K562 (cell line): ENCODE measurements around the gene NOSIP. TPM values are rescaled to one million over a fixed set of nuclear protein-coding genes. Genes with fewer than 3 reads are reported as not detected.

Source experiments
- ATAC-seq: fragments of 200-7000 bp; cut with Tn5 transposase; 3 replicates; pipeline ENCODE4 v1.9.1; 2020; ENCODE audit warnings: moderate library complexity
- BruUV-seq: library from RNA; stranded (reverse); fragments of 400-500 nt; replicated peaks from 2 replicates; lab custom pipeline; 2021; lab: Mats Ljungman, UMichigan
- CTCF ChIA-PET: fragments of 300-600 bp; formaldehyde crosslinking; extraction: SDS; loops from one replicate; lab custom pipeline; 2021; ENCODE audit warnings: low intra/inter-chr PET ratio; lab: Yijun Ruan, JAX
- POLR2A ChIA-PET: fragments of 300-600, 350-650 bp; sonication (Branson Sonifier 250); formaldehyde crosslinking; extraction: SDS; loops from one replicate; lab custom pipeline; 2021; ENCODE audit warnings: antibody characterized with exemption, inconsistent platforms; lab: Yijun Ruan, JAX
- DNase-seq, 4 experiments: peaks; one replicate each; pipeline versions ENCODE4 v3.0.0 to v3.0.0-alpha.2; 2011 to 2018; ENCODE audit warnings: low spot score in 3 of 4, mixed read lengths in 3 of 4; ENCODE audit errors: extremely low read depth in 1 of 4
- FAIRE-seq: peaks from 2 replicates; lab custom pipeline; 2011; peaks lifted over from hg19 to GRCh38; lab: Jason Lieb, UNC
- H2AFZ ChIP-seq: 2 replicates; pipeline ENCODE4 v1.6.0; 2011; ENCODE audit warnings: low read depth, low read length, control low read depth, inconsistent platforms
- H3K27ac ChIP-seq: fragments of 200-600 bp; 3 replicates; pipeline ENCODE4 v1.8.0; 2011; ENCODE audit warnings: low read depth, mild to moderate bottlenecking, control low read depth, inconsistent platforms, low read length, moderate library complexity, mixed read lengths; ENCODE audit errors: extremely low read depth
- H3K27me3 ChIP-seq, 2 experiments: fragments of 300-600 bp in 1 of 2; 2 replicates in 1 of 2; 3 replicates in 1 of 2; pipeline versions ENCODE4 v1.6.0 to v1.8.0; 2011; ENCODE audit warnings: inconsistent platforms in 2 of 2, low read length in 2 of 2, mild to moderate bottlenecking in 1 of 2, mixed read lengths in 1 of 2, moderate library complexity in 1 of 2; ENCODE audit not compliant: control insufficient read depth in 2 of 2, insufficient read depth in 2 of 2
- H3K36me3 ChIP-seq: fragments of 300-600 bp; 3 replicates; pipeline ENCODE4 v1.8.0; 2011; ENCODE audit warnings: mild to moderate bottlenecking, low read length, inconsistent platforms; ENCODE audit not compliant: control insufficient read depth, insufficient read depth
- H3K4me1 ChIP-seq, 2 experiments: fragments of 200-600 bp in 1 of 2; replicated peaks in 1 of 2; 2 replicates in 1 of 2; 3 replicates in 1 of 2; pipeline versions ENCODE4 v1.5.1 to v1.8.0; 2011; ENCODE audit warnings: inconsistent platforms in 2 of 2, low read length in 2 of 2, mild to moderate bottlenecking in 1 of 2, mixed read lengths in 1 of 2, moderate library complexity in 1 of 2; ENCODE audit not compliant: control insufficient read depth in 2 of 2, insufficient read depth in 2 of 2
- H3K4me2 ChIP-seq: 2 replicates; pipeline ENCODE4 v1.6.1; 2011; ENCODE audit warnings: low read length, control low read depth, inconsistent platforms, mixed read lengths; ENCODE audit not compliant: insufficient read depth
- H3K4me3 ChIP-seq: fragments of 200-600 bp; sonication (generic), shearing (Covaris generic); 2 replicates; pipeline ENCODE4 v1.5.1; 2016; ENCODE audit warnings: control low read depth, inconsistent platforms
- H3K79me2 ChIP-seq: fragments of 200-600 bp; 3 replicates; pipeline ENCODE4 v1.8.0; 2011; ENCODE audit warnings: low read length, inconsistent platforms; ENCODE audit not compliant: control insufficient read depth, insufficient read depth
- H3K9ac ChIP-seq, 2 experiments: 2 replicates each; pipeline versions ENCODE4 v1.6.0 to v1.6.1; 2011; ENCODE audit warnings: low read depth in 2 of 2, low read length in 2 of 2, control low read depth in 1 of 2, inconsistent platforms in 1 of 2, mild to moderate bottlenecking in 1 of 2, mixed read lengths in 1 of 2; ENCODE audit not compliant: insufficient read depth in 1 of 2
- H3K9me1 ChIP-seq: one replicate; pipeline ENCODE4 v1.6.0; 2011; ENCODE audit warnings: inconsistent platforms, mild to moderate bottlenecking, low read length, moderate library complexity; ENCODE audit not compliant: control insufficient read depth, insufficient read depth
- H3K9me3 ChIP-seq: replicated peaks from 2 replicates; pipeline ENCODE4 v1.5.1; 2011; ENCODE audit warnings: low read depth, low read length, inconsistent platforms; ENCODE audit not compliant: control insufficient read depth, insufficient read depth
- H4K20me1 ChIP-seq: replicated peaks from 2 replicates; pipeline ENCODE4 v1.6.1; 2011; ENCODE audit warnings: low read length, inconsistent platforms, mixed read lengths; ENCODE audit not compliant: control insufficient read depth, insufficient read depth
- ARNT ChIP-seq, 2 experiments: fragments of 450-650 bp; IDR thresholded peaks; 2 replicates each; pipeline ENCODE4 v1.6.1; 2016; ENCODE audit warnings: mild to moderate bottlenecking in 1 of 2
- CBX2 ChIP-seq: fragments of 200-600 bp; sonication (generic); IDR thresholded peaks from one replicate; pipeline ENCODE4 v1.6.1; 2012; ENCODE audit warnings: mild to moderate bottlenecking, low read length, inconsistent platforms; ENCODE audit not compliant: insufficient read depth, poor library complexity, severe bottlenecking
- CHD1 ChIP-seq: fragments of 200-600 bp; sonication (generic); IDR thresholded peaks from one replicate; pipeline ENCODE4 v1.6.1; 2012; ENCODE audit warnings: mild to moderate bottlenecking, moderate library complexity, low read length, inconsistent platforms
- CTBP1 ChIP-seq: fragments of 450-650 bp; IDR thresholded peaks from 2 replicates; pipeline ENCODE4 v1.6.1; 2016; ENCODE audit warnings: borderline replicate concordance
- DLX4 ChIP-seq: fragments of 250-450 bp; sonication (Bioruptor Pico); IDR thresholded peaks from 2 replicates; pipeline ENCODE4 v1.6.1; 2021; ENCODE audit warnings: mild to moderate bottlenecking
- FOXM1 ChIP-seq, 2 experiments: fragments of 450-650 bp in 1 of 2; sonication (generic) in 1 of 2; formaldehyde crosslinking in 1 of 2; IDR thresholded peaks; 2 replicates each; pipeline versions ENCODE4 v1.6.1 to v1.9.0; 2017 to 2022; ENCODE audit warnings: low read depth in 2 of 2, mild to moderate bottlenecking in 2 of 2, missing genetic modification reagents in 1 of 2, moderate library complexity in 1 of 2
- HCFC1 ChIP-seq: IDR thresholded peaks from 2 replicates; pipeline ENCODE4 v1.6.1; 2012; ENCODE audit warnings: low read depth, low read length, improper control_type of control experiment
- ZNF699 ChIP-seq: fragments of 250-450 bp; sonication (Bioruptor Pico); IDR thresholded peaks from 2 replicates; pipeline ENCODE4 v1.8.0; 2021; ENCODE audit warnings: mild to moderate bottlenecking, moderate library complexity; ENCODE audit not compliant: insufficient replicate concordance
- ZNF76 ChIP-seq: fragments of 250-450 bp; sonication (Bioruptor Pico); IDR thresholded peaks from 2 replicates; pipeline ENCODE4 v1.4.0; 2020; ENCODE audit warnings: mild to moderate bottlenecking, moderate library complexity, borderline replicate concordance
- ZNF830 ChIP-seq: fragments of 250-450 bp; sonication (Bioruptor Pico); IDR thresholded peaks from 2 replicates; pipeline ENCODE4 v1.5.0; 2021; ENCODE audit warnings: mild to moderate bottlenecking
- WGBS: fragments of 100-300 bp; shearing (Covaris generic); methylation state at CpG from one replicate; pipeline ENCODE4 v1.1.6; 2016; ENCODE audit warnings: low coverage, mixed read lengths; ENCODE audit not compliant: insufficient coverage; ENCODE audit errors: missing lambda C conversion rate; 5-methylcytosine and 5-hydroxymethylcytosine counted together
- in situ Hi-C: fragments of 300-500 bp; cut with MboI; formaldehyde crosslinking; loops from 4 replicates; pipeline ENCODE4 v1.15.0; 2018; ENCODE audit warnings: inconsistent platforms, mixed read lengths
- intact Hi-C: fragments of 100-400 bp; cut with micrococcal nuclease; formaldehyde crosslinking; loops from 2 replicates; pipeline ENCODE4 v1.14.2; 2022
- polyA plus RNA-seq, 8 experiments: library from polyadenylated mRNA; depleted of rRNA in 4 of 8; stranded (reverse) in 5 of 8; unstranded in 3 of 8; fragments of >200 nt; fragmentation: Nextera tagmentation in 2 of 8; fragmentation: Illumina TruSeq in 1 of 8; extraction: Ambion mirVana in 2 of 8; extraction: Trizol in 1 of 8; gene quantifications; 2 replicates each; pipeline versions ENCODE4 v1.2.1 to v1.2.3, GENCODE V29; 2011 to 2014; ENCODE audit warnings: inconsistent platforms in 1 of 8, missing spikeins in 1 of 8
- total RNA-seq, 7 experiments: library from RNA; depleted of rRNA in 6 of 7; stranded (reverse); fragments of >200 nt in 6 of 7; fragmentation: Illumina TruSeq in 2 of 7; extraction: Trizol in 2 of 7; gene quantifications; 2 replicates each; pipeline versions ENCODE4 v1.2.1 to v1.2.3, GENCODE V29; 2011 to 2021; ENCODE audit warnings: low replicate concordance in 1 of 7

Gene NOSIP
- total and polyA plus RNA-seq, 9 of the 15 experiments (the other 6 are each of a cell fraction or from before 2014, with no cell fraction given): 14.4 to 153 (median 79.9) TPM

GRCh38 chr19:49507803-49508494, 72.4 kb downstream of the NOSIP start:
- Histone ChIP-seq H3K9ac (no peak overlapping the region), H3K27ac (no peak overlapping the region), H3K4me2 (no peak overlapping the region), H3K9me3 (no peaks in the 10 kb centered on the region), H3K27me3 (no peaks in the 10 kb centered on the region), H3K4me1 (peaks cover 9 to 19% of the 10 kb centered on the region in 2 experiments; a peak in 4 of 5 replicates), H4K20me1 (no peaks in the 10 kb centered on the region), H3K9me1 (no peaks in the 10 kb centered on the region), H3K4me3 (no peak overlapping the region), H3K36me3 (no peaks in the 10 kb centered on the region), H3K79me2 (no peaks in the 10 kb centered on the region), H2AFZ (no peak overlapping the region)
- FAIRE-seq (no peak), ATAC-seq (no peak), DNase-seq (no peak)
- intact Hi-C loops (no loop called here), in situ Hi-C loops (loop anchor here (5.0 kb wide), 3 partner anchors 34 to 164 kb away; no protein-coding TSS in a partner anchor)
- no TSS peak for BruUV-seq
- 49% methylated on average over 12 of the region's 12 CpGs for WGBS
- POLR2A ChIA-PET: interaction anchor here (0.7 to 1.0 kb wide), 2 partner anchors 41 to 62 kb away, joined by 3 read pairs; no protein-coding TSS in a partner anchor
- TF ChIP-seq CHD1: no peak
- CTCF ChIA-PET: no interaction called here

- BruUV-seq: no TSS peak
- peak overlapping the region; percentile 43; the same call in 1 of the 2 replicates for H2AFZ ChIP-seq
- POLR2A ChIA-PET: interaction anchor here (0.6 to 1.0 kb wide), 4 partner anchors 20 to 475 kb away, joined by 3 to 5 read pairs (median 4); no protein-coding TSS in a partner anchor
- no peaks in the 10 kb centered on the region for H4K20me1 ChIP-seq
- no peak overlapping the region for H3K27ac ChIP-seq
- H3K4me3 ChIP-seq: no peak overlapping the region
- H3K9ac ChIP-seq: peak overlapping the region in 1 of 2 experiments; percentile 56; a peak in 1 of 4 replicates
- ATAC-seq (peak; percentile 88), FAIRE-seq (peak; percentile 90), DNase-seq (peak; percentile 83 to 87 (median 84))
- H3K9me3 ChIP-seq: no peaks in the 10 kb centered on the region
- no peaks in the 10 kb centered on the region for H3K9me1 ChIP-seq
- H3K4me2 ChIP-seq: peak overlapping the region; percentile 32; the same call in 1 of the 2 replicates
- H3K79me2 ChIP-seq: no peaks in the 10 kb centered on the region
- CTCF ChIA-PET: interaction anchor here (0.6 to 1.7 kb wide), 5 partner anchors 40 to 477 kb away, joined by 3 to 16 read pairs (median 3); no protein-coding TSS in a partner anchor
- intact Hi-C loops: loop anchor here (1.0 kb wide), 2 partner anchors 41 to 64 kb away; no protein-coding TSS in a partner anchor
- H3K27me3 ChIP-seq: no peaks in the 10 kb centered on the region
- no peaks in the 10 kb centered on the region for H3K36me3 ChIP-seq
- in situ Hi-C loops: loop anchor here (5.0 kb wide), 3 partner anchors 36 to 166 kb away; no protein-coding TSS in a partner anchor
- peaks cover 2 to 6% of the 10 kb centered on the region in 2 experiments; a peak in 3 of 5 replicates for H3K4me1 ChIP-seq
- 2% methylated on average over 7 of the region's 8 CpGs for WGBS
- TF ChIP-seq HCFC1: 0 out of 2 replicates have a peak, but pooled peaks have one; percentile 26
- TF ChIP-seq ZNF830: no peak
- no peak for TF ChIP-seq CTBP1
- TF ChIP-seq ZNF76 (CRISPR knock-in tag): no peak
- TF ChIP-seq CBX2: no peak
- no peak; the same call in 1 of the 2 replicates for TF ChIP-seq FOXM1 (IDR thresholded peaks at IDR 0.05; ENCODE audit: low read depth)
- TF ChIP-seq FOXM1 (CRISPR knock-in tag; IDR thresholded peaks at IDR 0.05; ENCODE audit: low read depth): no peak
- no peak for TF ChIP-seq DLX4 (CRISPR knock-in tag)
- TF ChIP-seq ARNT (IDR thresholded peaks at IDR 0.05): 0 out of 4 replicates have a peak, but pooled peaks of 1 of the 2 experiments have one; percentile 28
- TF ChIP-seq ZNF699 (CRISPR knock-in tag): no peak
These were observed 73.7 kb downstream of the NOSIP start for GRCh38 chr19:49506575-49507105.
